Tibial artery (tissue), 4 donors: ENCODE data around the gene TRABD2A.

Experiments used
- DNase-seq, 2 donors: peaks; one replicate each; pipeline ENCODE4 v3.0.0-alpha.2; 2019
- H3K27ac ChIP-seq, 2 donors: fragments of 200-600 bp; sonication (generic) in 1 of 2; 1 replicate in 1 of 2; 2 replicates in 1 of 2; pipeline ENCODE4 v1.5.1; 2018 to 2019; ENCODE audit warnings: mild to moderate bottlenecking in 1 of 2
- H3K27me3 ChIP-seq, 2 donors: fragments of 200-600 bp; sonication (generic) in 1 of 2; one replicate each; pipeline versions ENCODE4 v1.5.1 to v1.6.0; 2016 to 2019
- H3K36me3 ChIP-seq, 3 donors: fragments of 200-600 bp; sonication (generic) in 2 of 3; one replicate each; pipeline ENCODE4 v1.5.1; 2016 to 2019; ENCODE audit warnings: mild to moderate bottlenecking in 2 of 3
- H3K4me1 ChIP-seq, 4 donors: fragments of 200-600 bp; sonication (generic) in 2 of 4; 1 replicate in 3 of 4; 2 replicates in 1 of 4; pipeline ENCODE4 v1.5.1; 2016 to 2019
- H3K4me3 ChIP-seq, 2 donors: fragments of 200-600 bp; sonication (generic) in 1 of 2; 1 replicate in 1 of 2; 2 replicates in 1 of 2; pipeline ENCODE4 v1.5.1; 2018 to 2019; ENCODE audit warnings: mild to moderate bottlenecking in 2 of 2
- H3K9me3 ChIP-seq, 3 donors: fragments of 200-600 bp; sonication (generic) in 1 of 3; one replicate each; pipeline ENCODE4 v1.5.1; 2016 to 2019
- intact Hi-C: fragments of 100-400 bp; cut with DNase I; formaldehyde crosslinking; loops from one replicate; pipeline ENCODE4 v1.15.0; 2023; ENCODE audit warnings: low total_unique reads
- TF ChIP-seq, protein P1 (sequence below), 2 experiments: fragments of 200-600 bp in 1 of 2; fragments of 450-650 bp in 1 of 2; IDR thresholded peaks; one replicate each; pipeline ENCODE4 v1.5.1; 2017 to 2019; ENCODE audit warnings: antibody characterized with exemption in 2 of 2, mild to moderate bottlenecking in 1 of 2, moderate library complexity in 1 of 2

Gene TRABD2A

DNA sequence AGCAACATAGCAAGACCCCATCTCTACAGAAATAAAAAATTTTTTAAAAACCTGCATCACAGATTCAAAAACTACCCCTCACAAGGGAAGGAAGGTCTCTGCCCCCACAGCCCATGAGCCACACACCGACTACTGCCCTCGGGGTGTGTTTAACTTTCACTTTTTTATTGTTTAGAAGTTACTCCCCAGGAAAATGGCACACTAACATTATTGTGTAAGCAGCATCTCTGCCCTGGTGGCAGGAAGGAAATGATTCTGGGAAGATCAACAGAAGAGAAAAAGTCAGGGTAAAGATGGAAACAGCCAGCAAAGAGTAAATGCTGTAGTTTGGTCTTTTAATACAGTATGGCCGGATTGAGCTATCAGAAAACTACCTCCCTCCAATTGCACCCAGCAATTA, 21.9 kb downstream of the TRABD2A start:
- DNase-seq = no peak
- intact Hi-C loops = no loop called here
- H3K27me3 ChIP-seq = peaks cover 0 to 3% of the 10 kb centered on the region in 2 donors
- H3K4me1 ChIP-seq = no peaks in the 10 kb centered on the region
- TF ChIP-seq, protein P1, sequence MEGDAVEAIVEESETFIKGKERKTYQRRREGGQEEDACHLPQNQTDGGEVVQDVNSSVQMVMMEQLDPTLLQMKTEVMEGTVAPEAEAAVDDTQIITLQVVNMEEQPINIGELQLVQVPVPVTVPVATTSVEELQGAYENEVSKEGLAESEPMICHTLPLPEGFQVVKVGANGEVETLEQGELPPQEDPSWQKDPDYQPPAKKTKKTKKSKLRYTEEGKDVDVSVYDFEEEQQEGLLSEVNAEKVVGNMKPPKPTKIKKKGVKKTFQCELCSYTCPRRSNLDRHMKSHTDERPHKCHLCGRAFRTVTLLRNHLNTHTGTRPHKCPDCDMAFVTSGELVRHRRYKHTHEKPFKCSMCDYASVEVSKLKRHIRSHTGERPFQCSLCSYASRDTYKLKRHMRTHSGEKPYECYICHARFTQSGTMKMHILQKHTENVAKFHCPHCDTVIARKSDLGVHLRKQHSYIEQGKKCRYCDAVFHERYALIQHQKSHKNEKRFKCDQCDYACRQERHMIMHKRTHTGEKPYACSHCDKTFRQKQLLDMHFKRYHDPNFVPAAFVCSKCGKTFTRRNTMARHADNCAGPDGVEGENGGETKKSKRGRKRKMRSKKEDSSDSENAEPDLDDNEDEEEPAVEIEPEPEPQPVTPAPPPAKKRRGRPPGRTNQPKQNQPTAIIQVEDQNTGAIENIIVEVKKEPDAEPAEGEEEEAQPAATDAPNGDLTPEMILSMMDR (IDR thresholded peaks at IDR 0.05) = no peak
- no peaks in the 10 kb centered on the region for H3K36me3 ChIP-seq
- H3K9me3 ChIP-seq = no peaks in the 10 kb centered on the region
- no peak overlapping the region for H3K4me3 ChIP-seq
- H3K27ac ChIP-seq = no peak overlapping the region

DNA sequence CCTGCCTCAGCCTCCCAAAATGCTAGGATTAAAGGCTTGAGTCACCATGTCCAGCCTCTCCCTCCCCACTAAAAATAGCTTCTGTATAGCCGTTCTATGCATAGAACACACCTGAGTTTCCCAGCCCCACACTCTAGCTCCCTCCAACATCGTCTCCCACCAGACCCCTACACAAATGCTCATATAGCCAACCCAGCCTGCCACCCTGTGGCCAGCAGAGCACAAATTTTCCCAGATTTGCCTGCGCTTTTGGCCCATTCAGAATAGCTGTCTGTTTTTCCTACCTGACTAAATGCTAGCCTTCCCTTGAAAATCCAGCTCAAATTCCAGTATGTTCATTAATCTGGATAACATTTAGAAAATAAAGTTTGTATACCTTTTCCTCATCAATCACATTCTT, 22.8 kb downstream of the TRABD2A start:
- Histone ChIP-seq H3K27me3 (peaks cover 0 to 3% of the 10 kb centered on the region in 2 donors), H3K27ac (no peak overlapping the region), H3K4me3 (no peak overlapping the region), H3K4me1 (no peaks in the 10 kb centered on the region), H3K9me3 (no peaks in the 10 kb centered on the region), H3K36me3 (no peaks in the 10 kb centered on the region)
- intact Hi-C loops = no loop called here
- no peak for DNase-seq
- TF ChIP-seq, protein P1 (IDR thresholded peaks at IDR 0.05) = no peak

DNA sequence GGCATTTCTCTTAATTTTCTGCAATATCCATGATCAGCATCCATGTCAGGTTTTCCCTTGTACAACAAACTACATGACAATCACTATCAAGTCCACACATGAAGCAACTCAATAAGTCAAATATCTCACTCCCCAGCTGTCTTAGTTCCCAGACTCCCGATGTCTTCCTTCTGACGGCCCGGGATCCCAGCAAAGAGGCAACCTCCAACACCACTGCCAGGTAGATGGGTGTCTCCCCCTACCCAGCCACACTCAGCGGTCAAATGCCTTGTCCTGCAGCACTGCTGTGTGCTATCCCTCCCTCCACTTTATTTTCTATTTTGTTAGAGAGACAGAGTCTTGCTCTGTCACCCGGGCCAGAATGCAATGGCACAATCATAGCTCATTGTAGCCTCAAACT, 23.3 kb downstream of the TRABD2A start:
- Histone ChIP-seq H3K4me1 (no peaks in the 10 kb centered on the region), H3K27ac (no peak overlapping the region), H3K4me3 (no peak overlapping the region), H3K27me3 (peaks cover 0 to 3% of the 10 kb centered on the region in 2 donors), H3K36me3 (no peaks in the 10 kb centered on the region), H3K9me3 (no peaks in the 10 kb centered on the region)
- DNase-seq = no peak
- intact Hi-C loops = no loop called here
- TF ChIP-seq, protein P1 (IDR thresholded peaks at IDR 0.05) = no peak

GRCh38 chr2:84856787-84857186, 24.1 kb downstream of the TRABD2A start:
- no peaks in the 10 kb centered on the region for H3K9me3 ChIP-seq
- DNase-seq = no peak
- no peaks in the 10 kb centered on the region for H3K36me3 ChIP-seq
- TF ChIP-seq, protein P1 (IDR thresholded peaks at IDR 0.05) = no peak
- no peaks in the 10 kb centered on the region for H3K4me1 ChIP-seq
- H3K4me3 ChIP-seq = no peak overlapping the region
- peaks cover 0 to 2% of the 10 kb centered on the region in 2 donors for H3K27me3 ChIP-seq
- intact Hi-C loops = no loop called here
- no peak overlapping the region for H3K27ac ChIP-seq

DNA sequence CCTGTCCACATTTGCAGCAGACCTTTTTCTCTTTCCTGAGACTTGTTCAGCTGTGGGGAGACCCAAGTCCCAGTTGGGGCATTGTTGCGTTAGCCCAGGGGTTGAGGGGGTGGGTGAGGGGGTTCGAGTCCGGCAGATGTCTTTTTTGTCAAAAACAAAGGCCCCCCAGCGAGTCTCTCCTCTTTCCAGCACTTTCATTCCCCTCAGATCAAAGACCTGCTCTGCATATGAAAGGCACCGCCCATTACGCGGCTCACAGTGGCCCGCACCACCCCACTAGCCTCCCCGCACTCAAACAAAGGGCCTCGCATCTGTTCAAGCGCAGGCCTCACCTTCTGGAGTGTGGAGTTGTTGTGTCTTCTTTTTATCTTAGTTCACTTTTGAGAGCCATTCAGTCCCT, 25.2 kb downstream of the TRABD2A start:
- Histone ChIP-seq H3K36me3 (no peaks in the 10 kb centered on the region), H3K4me3 (no peak overlapping the region), H3K9me3 (no peaks in the 10 kb centered on the region), H3K27ac (no peak overlapping the region), H3K27me3 (peaks cover 0 to 2% of the 10 kb centered on the region in 2 donors), H3K4me1 (no peaks in the 10 kb centered on the region)
- no peak for DNase-seq
- intact Hi-C loops = no loop called here
- TF ChIP-seq, protein P1 (IDR thresholded peaks at IDR 0.05) = no peak

DNA sequence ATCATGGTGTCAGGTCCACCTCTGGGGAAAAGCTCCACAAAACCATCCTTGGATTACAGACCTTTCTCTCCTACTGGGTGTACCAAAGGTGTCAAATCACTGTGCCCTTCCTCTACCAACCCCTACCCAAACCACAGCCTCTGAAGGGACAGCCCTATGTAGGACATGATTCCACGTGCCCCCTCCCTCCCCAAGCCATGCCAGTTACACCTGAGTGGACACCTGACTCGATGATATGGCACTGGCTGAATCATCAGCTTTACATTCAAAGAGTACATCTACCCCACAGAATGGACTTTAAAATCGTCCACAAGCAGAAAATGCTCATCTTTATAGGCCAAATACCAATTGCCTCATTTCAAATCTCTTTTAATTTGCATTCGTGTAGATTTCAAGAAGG, 26.0 kb downstream of the TRABD2A start:
- Histone ChIP-seq H3K27me3 (peaks cover 0 to 2% of the 10 kb centered on the region in 2 donors), H3K36me3 (no peaks in the 10 kb centered on the region), H3K4me1 (no peaks in the 10 kb centered on the region), H3K4me3 (no peak overlapping the region), H3K9me3 (no peaks in the 10 kb centered on the region), H3K27ac (no peak overlapping the region)
- intact Hi-C loops = no loop called here
- no peak for DNase-seq
- TF ChIP-seq, protein P1 (IDR thresholded peaks at IDR 0.05) = no peak
